Sigmoid colon (tissue), 3 donors: ENCODE measurements around the gene IL7R.

Experiments used
- POLR2A ChIP-seq, 2 donors: fragments of 450-650 bp; IDR thresholded peaks; one replicate each; pipeline ENCODE4 v1.6.1; 2016; ENCODE audit warnings: antibody characterized with exemption in 2 of 2, mild to moderate bottlenecking in 2 of 2, moderate library complexity in 2 of 2
- TF ChIP-seq, protein P1 (sequence below), 4 experiments: fragments of 450-650 bp in 3 of 4; fragments of 200-600 bp in 1 of 4; IDR thresholded peaks; one replicate each; pipeline ENCODE4 v1.5.1; 2016 to 2019; ENCODE audit warnings: antibody characterized with exemption in 4 of 4, mild to moderate bottlenecking in 3 of 4, moderate library complexity in 2 of 4

DNA sequence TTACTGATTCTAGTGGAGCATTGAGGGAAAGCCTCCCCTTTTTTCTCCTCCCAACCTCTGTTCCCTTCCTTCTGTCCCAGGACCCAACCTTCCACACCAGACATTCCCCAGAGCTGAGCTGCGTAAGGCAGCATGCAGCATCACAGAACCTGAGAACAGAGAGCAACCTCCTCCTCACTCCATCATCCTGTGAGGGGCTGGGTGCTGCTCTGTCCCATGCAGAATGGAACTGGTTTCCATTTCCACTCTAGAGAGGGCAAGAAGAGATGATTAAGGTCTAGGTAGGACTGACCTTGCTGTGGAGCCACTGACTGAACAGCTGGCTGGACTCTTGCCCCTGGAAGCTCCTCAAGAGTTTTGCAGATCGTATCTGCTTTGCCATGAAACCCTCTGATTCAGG, 30.1 kb upstream of the IL7R start:
- no peak for TF ChIP-seq POLR2A (IDR thresholded peaks at IDR 0.05)
- TF ChIP-seq, protein P1, sequence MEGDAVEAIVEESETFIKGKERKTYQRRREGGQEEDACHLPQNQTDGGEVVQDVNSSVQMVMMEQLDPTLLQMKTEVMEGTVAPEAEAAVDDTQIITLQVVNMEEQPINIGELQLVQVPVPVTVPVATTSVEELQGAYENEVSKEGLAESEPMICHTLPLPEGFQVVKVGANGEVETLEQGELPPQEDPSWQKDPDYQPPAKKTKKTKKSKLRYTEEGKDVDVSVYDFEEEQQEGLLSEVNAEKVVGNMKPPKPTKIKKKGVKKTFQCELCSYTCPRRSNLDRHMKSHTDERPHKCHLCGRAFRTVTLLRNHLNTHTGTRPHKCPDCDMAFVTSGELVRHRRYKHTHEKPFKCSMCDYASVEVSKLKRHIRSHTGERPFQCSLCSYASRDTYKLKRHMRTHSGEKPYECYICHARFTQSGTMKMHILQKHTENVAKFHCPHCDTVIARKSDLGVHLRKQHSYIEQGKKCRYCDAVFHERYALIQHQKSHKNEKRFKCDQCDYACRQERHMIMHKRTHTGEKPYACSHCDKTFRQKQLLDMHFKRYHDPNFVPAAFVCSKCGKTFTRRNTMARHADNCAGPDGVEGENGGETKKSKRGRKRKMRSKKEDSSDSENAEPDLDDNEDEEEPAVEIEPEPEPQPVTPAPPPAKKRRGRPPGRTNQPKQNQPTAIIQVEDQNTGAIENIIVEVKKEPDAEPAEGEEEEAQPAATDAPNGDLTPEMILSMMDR (IDR thresholded peaks at IDR 0.05), result no peak
